Prostate gland (tissue), 2 donors: ENCODE results near the gene ZNF891. TPM values are rescaled to one million over a fixed set of nuclear protein-coding genes. Genes with fewer than 3 reads are reported as not detected.

Source experiments
- DNase-seq: peaks from one replicate; pipeline ENCODE4 v3.0.0-alpha.2; 2019; ENCODE audit warnings: low spot score
- H3K27ac ChIP-seq, 2 donors: fragments of 200-600 bp; sonication (generic); 2 replicates each; pipeline ENCODE4 v1.5.1; 2017 to 2019
- H3K27me3 ChIP-seq: fragments of 200-600 bp; sonication (generic); replicated peaks from 2 replicates; pipeline ENCODE4 v1.5.1; 2019; ENCODE audit not compliant: insufficient read depth
- H3K36me3 ChIP-seq, 2 donors: fragments of 200-600 bp; sonication (generic); 1 replicate in 1 of 2; 2 replicates in 1 of 2; pipeline versions ENCODE4 v1.5.1 to v1.8.1; 2017 to 2019
- H3K4me1 ChIP-seq: fragments of 200-600 bp; sonication (generic); replicated peaks from 2 replicates; pipeline ENCODE4 v1.5.1; 2019
- H3K4me3 ChIP-seq, 2 donors: fragments of 200-600 bp; sonication (generic); 2 replicates each; pipeline ENCODE4 v1.5.1; 2017 to 2019
- H3K9me3 ChIP-seq: fragments of 200-600 bp; sonication (generic); 2 replicates; pipeline ENCODE4 v1.5.1; 2017
- CTCF ChIP-seq, 4 experiments: fragments of 200-600 bp in 2 of 4; fragments of 450-650 bp in 2 of 4; sonication (generic) in 2 of 4; IDR thresholded peaks; 1 replicate in 3 of 4; 2 replicates in 1 of 4; pipeline ENCODE4 v1.5.1; 2016 to 2019; ENCODE audit warnings: antibody characterized with exemption in 4 of 4, mild to moderate bottlenecking in 2 of 4, moderate library complexity in 2 of 4
- POLR2A ChIP-seq: fragments of 450-650 bp; IDR thresholded peaks from one replicate; pipeline ENCODE4 v1.6.1; 2016; ENCODE audit warnings: antibody characterized with exemption, mild to moderate bottlenecking
- POLR2AphosphoS5 ChIP-seq: sonication (generic); formaldehyde crosslinking; IDR thresholded peaks from one replicate; pipeline ENCODE4 v1.6.1; 2017; ENCODE audit warnings: antibody characterized with exemption
- WGBS: methylation state at CpG from one replicate; pipeline ENCODE4 v1.1.5; 2018; 5-methylcytosine and 5-hydroxymethylcytosine counted together
- intact Hi-C: fragments of 100-400 bp; cut with DNase I; formaldehyde crosslinking; loops from one replicate; pipeline ENCODE4 v1.14.2; 2022
- total RNA-seq, 2 donors: library from RNA; depleted of rRNA; stranded (reverse); fragments of >200 nt; gene quantifications; one replicate each; pipeline ENCODE4 v1.1.0, GENCODE V29; 2016

The ZNF891 gene
- total RNA-seq, 2 donors from 2014 or later: 1.9 to 3.0 TPM

GRCh38 chr12:133129368-133130037, 571 bp downstream of the ZNF891 start:
- TF ChIP-seq POLR2A: no peak
- TF ChIP-seq POLR2AphosphoS5: no peak
- TF ChIP-seq CTCF (IDR thresholded peaks at IDR 0.05): no peak
- Histone ChIP-seq H3K36me3 (no peaks in the 10 kb centered on the region), H3K4me3 (peak overlapping the region; percentile 85 to 91), H3K9me3 (no peaks in the 10 kb centered on the region), H3K27me3 (no peaks in the 10 kb centered on the region), H3K4me1 (no peaks in the 10 kb centered on the region), H3K27ac (peak overlapping the region; percentile 95 to 96)
- 20% methylated on average over 26 of the region's 26 CpGs for WGBS
- DNase-seq: no peak
- intact Hi-C loops: loop anchor here (2.0 to 5.0 kb wide), 4 partner anchors 49 to 143 kb away; partner anchors contain the start of genes ZNF140, ZNF26, ZNF268 and ZNF84

DNA sequence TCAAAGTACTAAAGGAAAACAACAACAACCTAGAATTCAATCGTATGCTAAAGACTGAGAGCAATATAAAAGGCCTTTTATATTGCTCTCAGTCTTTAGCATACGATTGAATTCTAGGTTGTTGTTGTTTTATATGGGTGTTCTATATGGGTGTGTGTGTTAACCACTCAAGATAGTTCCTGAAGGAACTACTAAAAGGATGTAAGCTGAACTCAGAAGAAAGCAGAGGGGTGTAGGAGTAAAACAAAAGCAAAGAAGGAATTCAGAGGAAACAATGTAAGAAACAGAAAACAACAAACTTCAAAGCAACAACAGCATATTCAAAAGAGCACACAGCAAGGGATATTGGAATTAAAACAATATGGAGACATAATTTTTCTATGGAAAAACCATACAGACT, 5.4 kb downstream of the ZNF891 start:
- H3K36me3 ChIP-seq: peaks cover 4 to 6% of the 10 kb centered on the region in 2 donors
- TF ChIP-seq CTCF (IDR thresholded peaks at IDR 0.05) (no peak), POLR2AphosphoS5 (no peak), POLR2A (no peak)
- no peaks in the 10 kb centered on the region for H3K27me3 ChIP-seq
- no peak overlapping the region for H3K4me3 ChIP-seq
- H3K9me3 ChIP-seq: peaks cover 15% of the 10 kb centered on the region
- no peak overlapping the region for H3K27ac ChIP-seq
- intact Hi-C loops: no loop called here
- no peak for DNase-seq
- H3K4me1 ChIP-seq: no peaks in the 10 kb centered on the region
- 98% methylated on average over 2 of the region's 2 CpGs for WGBS

GRCh38 chr12:133120385-133121191, 9.5 kb downstream of the ZNF891 start:
- TF ChIP-seq POLR2AphosphoS5 (no peak), CTCF (IDR thresholded peaks at IDR 0.05) (no peak), POLR2A (no peak)
- Histone ChIP-seq H3K27ac (no peak overlapping the region), H3K4me1 (no peaks in the 10 kb centered on the region), H3K27me3 (no peaks in the 10 kb centered on the region), H3K36me3 (peaks cover 4 to 6% of the 10 kb centered on the region in 2 donors), H3K9me3 (peaks cover 22% of the 10 kb centered on the region), H3K4me3 (no peak overlapping the region)
- intact Hi-C loops: no loop called here
- 93% methylated on average over 3 of the region's 3 CpGs for WGBS
- no peak for DNase-seq

DNA sequence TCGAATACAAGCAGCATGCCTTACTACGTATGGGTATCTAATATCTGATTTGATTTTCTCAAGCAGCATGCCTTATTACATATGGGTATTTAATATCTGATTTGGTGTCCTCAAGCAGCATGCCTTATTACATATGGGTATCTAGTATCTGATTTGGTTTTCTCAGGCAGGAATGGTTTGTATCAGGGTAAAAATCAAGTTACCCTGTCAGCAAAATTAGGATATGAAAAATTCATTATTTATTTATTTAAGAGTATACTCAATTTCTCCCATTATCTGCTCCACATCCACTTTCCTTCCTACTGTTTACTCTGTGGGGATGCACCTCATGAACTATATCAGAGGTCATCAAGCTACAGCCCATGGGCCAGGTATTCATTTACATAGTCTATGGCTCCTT, 21.9 kb downstream of the ZNF891 start:
- TF ChIP-seq POLR2AphosphoS5 (no peak), POLR2A (no peak), CTCF (IDR thresholded peaks at IDR 0.05) (no peak)
- Histone ChIP-seq H3K4me3 (no peak overlapping the region), H3K4me1 (no peaks in the 10 kb centered on the region), H3K36me3 (peaks cover 9 to 10% of the 10 kb centered on the region in 2 donors), H3K27me3 (no peaks in the 10 kb centered on the region), H3K27ac (no peak overlapping the region), H3K9me3 (peaks cover 26% of the 10 kb centered on the region)
- no peak for DNase-seq
- WGBS: 95% methylated on average over 2 of the region's 2 CpGs
- intact Hi-C loops: no loop called here
